Calu3 (cell line): ENCODE measurements around the gene HRH4. TPM values are rescaled to one million over a fixed set of nuclear protein-coding genes. Genes with fewer than 3 reads are reported as not detected.
A peak's percentile ranks its signal among the peaks of the same experiment; 100 is the strongest.

Source experiments
- BruUV-seq: library from RNA; stranded (reverse); fragments of 400-500 nt; replicated peaks from 2 replicates; lab custom pipeline; 2021; lab: Mats Ljungman, UMichigan
- CTCF ChIA-PET: fragments of 300-600 bp; sonication (Branson Sonifier 250); formaldehyde crosslinking; loops from one replicate; lab custom pipeline; 2022; ENCODE audit warnings: antibody characterized with exemption; lab: Charles Lee
- DNase-seq: peaks from one replicate; pipeline ENCODE4 v3.0.0; 2022
- H3K27ac Mint-ChIP-seq: one replicate; pipeline ENCODE4 v1.8.0; 2022; ENCODE audit warnings: mixed read lengths; ENCODE audit not compliant: unreplicated experiment
- H3K27me3 Mint-ChIP-seq: one replicate; pipeline ENCODE4 v1.8.0; 2022; ENCODE audit warnings: mixed read lengths; ENCODE audit not compliant: unreplicated experiment
- H3K36me3 Mint-ChIP-seq: one replicate; pipeline ENCODE4 v1.8.0; 2022; ENCODE audit warnings: mild to moderate bottlenecking, moderate library complexity, mixed read lengths; ENCODE audit not compliant: insufficient read depth, unreplicated experiment
- H3K4me1 Mint-ChIP-seq: one replicate; pipeline ENCODE4 v1.8.0; 2022; ENCODE audit warnings: mild to moderate bottlenecking, low read depth, mixed read lengths; ENCODE audit not compliant: unreplicated experiment
- H3K4me3 Mint-ChIP-seq: one replicate; pipeline ENCODE4 v1.8.0; 2022; ENCODE audit warnings: mild to moderate bottlenecking, low read depth, moderate library complexity, mixed read lengths; ENCODE audit not compliant: unreplicated experiment
- H3K9me3 Mint-ChIP-seq: one replicate; pipeline ENCODE4 v1.8.0; 2022; ENCODE audit warnings: low read depth, mixed read lengths; ENCODE audit not compliant: unreplicated experiment
- intact Hi-C: fragments of 100-400 bp; cut with micrococcal nuclease; formaldehyde crosslinking; loops from one replicate; pipeline ENCODE4 v1.10.0; 2022; ENCODE audit not compliant: unreplicated experiment
- total RNA-seq: library from RNA; stranded (reverse); gene quantifications from 2 replicates; pipeline ENCODE4 v1.2.3, GENCODE V29; 2022
- TF ChIP-seq, protein P1 (sequence below): fragments of 200-600 bp; IDR thresholded peaks from one replicate; pipeline ENCODE4 v1.8.0; 2022; ENCODE audit warnings: antibody characterized with exemption; ENCODE audit not compliant: unreplicated experiment

The HRH4 gene
- total RNA-seq, 1 experiment from 2014 or later: 0.09 TPM

DNA sequence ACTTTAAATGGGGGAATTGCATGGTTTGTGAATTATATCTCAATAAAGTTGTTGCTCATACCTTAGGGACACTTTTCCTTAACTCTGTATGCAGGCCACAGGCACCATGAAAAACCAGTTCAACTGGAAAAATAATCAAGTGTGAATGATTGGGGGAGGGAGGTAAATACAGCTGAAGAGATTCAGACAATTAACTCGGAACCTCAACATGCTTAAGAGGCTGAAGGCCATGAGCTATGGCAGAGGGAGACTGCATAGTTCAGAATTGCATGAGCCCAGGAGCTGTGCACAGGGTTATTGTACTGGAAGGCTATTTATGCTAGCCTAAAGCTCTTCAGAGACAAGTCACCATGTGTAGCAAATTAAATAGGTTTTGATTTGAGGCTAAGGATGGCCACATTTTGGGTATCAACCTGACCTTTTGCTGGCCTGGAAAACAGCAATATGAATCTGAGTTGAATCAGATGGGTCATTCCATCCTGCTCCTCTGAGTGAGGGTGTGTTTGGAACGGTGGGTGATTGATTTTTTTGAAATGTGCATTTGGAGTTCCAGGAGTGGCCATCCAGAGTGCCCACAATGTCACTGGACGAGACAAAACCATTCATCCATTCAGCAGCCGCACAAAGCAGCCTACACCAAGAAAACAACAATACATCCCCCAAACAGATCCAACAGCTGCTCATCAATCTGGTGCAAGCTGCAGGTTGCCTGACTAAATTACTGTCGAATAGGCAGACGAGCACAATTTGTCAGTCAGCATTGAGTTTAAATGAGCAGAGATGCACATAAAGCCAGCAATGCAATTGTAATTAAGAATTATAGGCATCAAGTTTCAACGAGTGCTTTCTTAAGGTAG is 42.5 kb downstream of the HRH4 start:
- CTCF ChIA-PET: interaction anchor here (1.1 to 1.3 kb wide), 2 partner anchors 11 to 14 kb away, joined by 3 to 10 read pairs; no protein-coding TSS in a partner anchor
- peaks cover 12% of the 10 kb centered on the region for H3K27me3 Mint-ChIP-seq
- TF ChIP-seq, protein P1, sequence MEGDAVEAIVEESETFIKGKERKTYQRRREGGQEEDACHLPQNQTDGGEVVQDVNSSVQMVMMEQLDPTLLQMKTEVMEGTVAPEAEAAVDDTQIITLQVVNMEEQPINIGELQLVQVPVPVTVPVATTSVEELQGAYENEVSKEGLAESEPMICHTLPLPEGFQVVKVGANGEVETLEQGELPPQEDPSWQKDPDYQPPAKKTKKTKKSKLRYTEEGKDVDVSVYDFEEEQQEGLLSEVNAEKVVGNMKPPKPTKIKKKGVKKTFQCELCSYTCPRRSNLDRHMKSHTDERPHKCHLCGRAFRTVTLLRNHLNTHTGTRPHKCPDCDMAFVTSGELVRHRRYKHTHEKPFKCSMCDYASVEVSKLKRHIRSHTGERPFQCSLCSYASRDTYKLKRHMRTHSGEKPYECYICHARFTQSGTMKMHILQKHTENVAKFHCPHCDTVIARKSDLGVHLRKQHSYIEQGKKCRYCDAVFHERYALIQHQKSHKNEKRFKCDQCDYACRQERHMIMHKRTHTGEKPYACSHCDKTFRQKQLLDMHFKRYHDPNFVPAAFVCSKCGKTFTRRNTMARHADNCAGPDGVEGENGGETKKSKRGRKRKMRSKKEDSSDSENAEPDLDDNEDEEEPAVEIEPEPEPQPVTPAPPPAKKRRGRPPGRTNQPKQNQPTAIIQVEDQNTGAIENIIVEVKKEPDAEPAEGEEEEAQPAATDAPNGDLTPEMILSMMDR: no peak
- no peak overlapping the region for H3K27ac Mint-ChIP-seq
- intact Hi-C loops: no loop called here
- BruUV-seq: no TSS peak
- no peak overlapping the region for H3K4me3 Mint-ChIP-seq
- no peaks in the 10 kb centered on the region for H3K36me3 Mint-ChIP-seq
- no peaks in the 10 kb centered on the region for H3K4me1 Mint-ChIP-seq
- H3K9me3 Mint-ChIP-seq: no peaks in the 10 kb centered on the region
- peak; percentile 24 for DNase-seq

DNA sequence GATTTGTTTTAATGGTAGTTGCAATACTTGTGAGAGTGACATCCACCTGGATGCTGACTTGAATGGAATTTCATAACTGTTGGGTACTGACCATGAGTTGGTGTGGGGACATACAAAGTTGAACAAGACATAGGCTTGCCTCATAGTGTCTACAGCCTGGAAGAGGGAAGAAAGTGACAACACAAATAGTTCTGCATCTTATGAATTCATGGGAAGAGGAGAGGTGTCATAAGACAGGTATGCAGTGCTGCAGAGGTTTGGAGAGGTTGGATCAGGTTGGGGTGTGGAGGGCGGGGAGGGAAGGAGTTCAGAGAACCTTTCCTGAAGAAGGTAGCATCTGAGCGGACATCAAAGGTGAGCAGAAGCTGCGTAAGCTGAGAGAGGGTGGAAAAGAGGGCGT is 44.0 kb downstream of the HRH4 start:
- no peak for DNase-seq
- CTCF ChIA-PET: no interaction called here
- no peaks in the 10 kb centered on the region for H3K27me3 Mint-ChIP-seq

DNA sequence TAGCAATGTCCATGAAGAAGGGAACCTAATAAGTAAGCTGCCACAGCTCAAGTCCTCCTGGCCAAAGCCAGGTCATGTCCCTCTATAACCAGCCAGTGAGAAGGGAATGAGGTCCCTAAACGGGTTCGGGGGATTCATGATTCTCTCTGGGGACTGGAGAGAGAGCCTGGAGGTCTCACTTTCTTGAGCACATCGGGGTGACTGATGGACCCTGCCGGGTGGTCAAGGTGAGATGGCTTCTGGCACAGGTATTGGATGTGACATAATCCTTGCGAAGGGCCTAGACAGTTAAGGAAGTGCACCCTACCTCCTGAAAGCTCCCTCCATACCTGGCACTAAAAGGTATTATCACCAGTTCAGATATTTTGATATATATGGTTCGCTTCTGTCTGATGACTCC is 45.7 kb downstream of the HRH4 start:
- intact Hi-C loops: no loop called here
- Mint-ChIP-seq H3K36me3 (no peaks in the 10 kb centered on the region), H3K27me3 (no peaks in the 10 kb centered on the region), H3K27ac (no peak overlapping the region), H3K9me3 (no peaks in the 10 kb centered on the region), H3K4me1 (no peaks in the 10 kb centered on the region), H3K4me3 (no peak overlapping the region)
- BruUV-seq: no TSS peak
- TF ChIP-seq, protein P1: no peak
- DNase-seq: no peak
- CTCF ChIA-PET: no interaction called here

More for the DNA sequence above, 44.0 kb downstream of the HRH4 start:
- H3K36me3 Mint-ChIP-seq: no peaks in the 10 kb centered on the region
- H3K9me3 Mint-ChIP-seq: no peaks in the 10 kb centered on the region
- H3K27ac Mint-ChIP-seq: no peak overlapping the region
- intact Hi-C loops: no loop called here
- H3K4me3 Mint-ChIP-seq: no peak overlapping the region
- no peaks in the 10 kb centered on the region for H3K4me1 Mint-ChIP-seq
- TF ChIP-seq, protein P1: no peak
- BruUV-seq: no TSS peak

DNA sequence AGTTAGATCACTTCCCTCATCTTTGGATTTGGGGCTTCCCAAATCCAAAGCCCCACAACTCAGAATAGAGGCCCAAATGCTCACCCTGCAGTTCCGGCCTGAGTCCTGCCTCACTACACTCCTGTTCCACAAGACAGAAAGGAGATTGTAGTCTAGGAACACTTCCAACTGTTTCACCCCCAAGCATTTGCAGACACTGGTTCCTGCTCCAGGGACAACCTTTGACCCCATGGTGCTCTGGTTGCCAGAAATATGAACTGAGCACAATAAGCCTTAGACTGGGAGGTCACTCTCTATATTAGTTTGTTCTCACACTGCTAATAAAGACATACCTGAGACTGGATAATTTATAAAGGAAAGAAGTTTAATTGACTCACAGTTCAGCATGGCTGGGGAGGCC is 49.0 kb downstream of the HRH4 start:
- H3K4me3 Mint-ChIP-seq: no peak overlapping the region
- peaks cover 2% of the 10 kb centered on the region for H3K9me3 Mint-ChIP-seq
- H3K4me1 Mint-ChIP-seq: no peaks in the 10 kb centered on the region
- no TSS peak for BruUV-seq
- no peak overlapping the region for H3K27ac Mint-ChIP-seq
- DNase-seq: no peak
- H3K36me3 Mint-ChIP-seq: no peaks in the 10 kb centered on the region
- CTCF ChIA-PET: no interaction called here
- TF ChIP-seq, protein P1: no peak
- intact Hi-C loops: no loop called here
- peaks cover 19% of the 10 kb centered on the region for H3K27me3 Mint-ChIP-seq
